Right forelimb (tissue), 1 donor: ENCODE measurements around the gene C20orf204.
"Not testable (repeated sequence)": the region's sequence is repeated elsewhere in the genome, so short reads cannot be mapped to it uniquely, and the experiment has no call there.

Experiments used
- DNase-seq: peaks from one replicate; pipeline ENCODE4 v3.0.0-alpha.2; 2018

C20orf204 gene

DNA sequence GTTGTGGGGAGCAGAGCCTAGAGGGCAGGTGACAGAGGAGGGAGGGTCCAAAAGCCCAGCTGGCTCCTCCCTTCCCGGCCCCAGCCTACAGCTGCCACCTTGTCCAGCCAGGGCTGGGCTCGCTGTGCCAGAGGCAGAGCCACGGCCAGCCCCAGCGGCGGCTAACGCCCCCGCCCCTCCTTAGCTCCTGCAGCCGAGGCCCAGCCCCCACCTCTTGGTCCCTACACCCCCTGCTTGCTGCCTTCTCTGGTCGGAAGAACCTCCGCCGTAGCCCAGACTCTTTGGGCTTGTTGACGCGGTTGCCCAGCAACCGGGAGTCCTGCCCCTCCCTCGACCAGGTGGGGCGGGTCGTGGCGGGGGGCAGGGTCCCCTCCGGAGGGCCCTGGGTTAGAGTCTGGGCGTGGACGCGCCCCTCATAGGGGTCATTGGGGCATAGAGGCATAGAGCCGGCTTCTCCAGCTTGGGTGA, 48.7 kb downstream of the C20orf204 start:
- DNase-seq, result no peak

DNA sequence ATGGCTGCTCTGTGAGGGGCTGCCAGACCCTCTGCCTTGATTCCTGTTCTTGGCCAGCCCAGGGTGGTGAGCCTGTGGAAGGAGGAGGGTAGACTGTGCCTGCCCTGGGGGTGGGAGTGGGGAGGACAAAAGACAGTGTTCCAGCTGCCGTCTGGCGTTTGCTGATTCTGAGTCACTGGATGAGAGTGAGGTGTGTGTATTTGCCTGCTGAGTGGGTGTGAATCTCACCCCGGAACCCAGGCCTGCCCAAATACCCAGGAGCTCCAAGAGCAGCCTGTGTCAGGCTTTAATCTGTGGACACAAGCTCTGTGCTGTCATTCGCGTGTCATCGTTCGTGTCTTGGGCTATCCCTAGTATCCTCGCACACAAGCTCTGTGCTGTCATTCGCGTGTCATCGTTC, 50.8 kb downstream of the C20orf204 start:
- no peak for DNase-seq

DNA sequence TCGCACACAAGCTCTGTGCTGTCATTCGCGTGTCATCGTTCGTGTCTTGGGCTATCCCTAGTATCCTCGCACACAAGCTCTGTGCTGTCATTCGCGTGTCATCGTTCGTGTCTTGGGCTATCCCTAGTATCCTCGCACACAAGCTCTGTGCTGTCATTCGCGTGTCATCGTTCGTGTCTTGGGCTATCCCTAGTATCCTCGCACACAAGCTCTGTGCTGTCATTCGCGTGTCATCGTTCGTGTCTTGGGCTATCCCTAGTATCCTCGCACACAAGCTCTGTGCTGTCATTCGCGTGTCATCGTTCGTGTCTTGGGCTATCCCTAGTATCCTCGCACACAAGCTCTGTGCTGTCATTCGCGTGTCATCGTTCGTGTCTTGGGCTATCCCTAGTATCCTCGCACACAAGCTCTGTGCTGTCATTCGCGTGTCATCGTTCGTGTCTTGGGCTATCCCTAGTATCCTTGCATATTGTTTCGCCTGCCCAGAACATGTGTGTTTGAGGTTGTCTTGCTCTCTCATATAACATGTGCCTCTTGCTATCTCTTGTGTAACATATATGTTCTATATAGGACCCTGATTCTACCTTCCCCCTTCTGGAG, 51.3 kb downstream of the C20orf204 start:
- not testable (repeated sequence) for DNase-seq

DNA sequence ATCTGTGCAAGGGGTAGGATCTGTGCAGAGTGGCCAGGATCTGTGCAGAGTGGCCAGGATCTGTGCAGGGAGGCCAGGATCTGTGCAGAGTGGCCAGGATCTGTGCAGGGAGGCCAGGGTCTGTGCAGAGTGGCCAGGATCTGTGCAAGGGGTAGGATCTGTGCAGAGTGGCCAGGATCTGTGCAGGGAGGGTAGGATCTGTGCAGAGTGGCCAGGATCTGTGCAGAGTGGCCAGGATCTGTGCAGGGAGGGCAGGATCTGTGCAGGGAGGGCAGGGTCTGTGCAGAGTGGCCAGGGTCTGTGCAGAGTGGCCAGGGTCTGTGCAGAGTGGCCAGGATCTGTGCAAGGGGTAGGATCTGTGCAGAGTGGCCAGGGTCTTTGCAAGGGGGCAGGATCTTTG, 52.6 kb downstream of the C20orf204 start:
- DNase-seq, result not testable (repeated sequence)
